OCI-LY3 (cell line): ENCODE measurements around the gene CPT1B.

Experiments
- H2AFZ ChIP-seq: fragments of 200-600, 300-600 bp; shearing (Covaris generic); 2 replicates; pipeline ENCODE4 v1.6.0; 2014; ENCODE audit warnings: antibody characterized with exemption, low read depth, low read length
- H3K27ac ChIP-seq: fragments of 200-600, 300-600 bp; sonication (generic); 2 replicates; pipeline ENCODE4 v1.5.1; 2014; ENCODE audit warnings: mild to moderate bottlenecking, low read length, moderate library complexity, mixed read lengths
- H3K27me3 ChIP-seq: fragments of 200-600, 300-600 bp; sonication (generic); 2 replicates; pipeline ENCODE4 v1.6.1; 2014; ENCODE audit warnings: low read depth, low read length, mixed read lengths
- H3K36me3 ChIP-seq: fragments of 200-600, 300-600 bp; sonication (generic); replicated peaks from 2 replicates; pipeline ENCODE3; 2014; ENCODE audit warnings: low read depth, low read length, mixed read lengths
- H3K4me1 ChIP-seq: fragments of 300-600, 200-600 bp; sonication (generic); 2 replicates; pipeline ENCODE4 v1.6.1; 2014; ENCODE audit warnings: low read length, mixed read lengths
- H3K4me2 ChIP-seq: fragments of 200-600, 300-600 bp; sonication (generic); 2 replicates; pipeline ENCODE4 v1.6.1; 2014; ENCODE audit warnings: low read length, mixed read lengths
- H3K4me3 ChIP-seq: fragments of 300-600, 200-600 bp; sonication (generic); 2 replicates; pipeline ENCODE4 v1.5.1; 2014; ENCODE audit warnings: antibody characterized with exemption, mild to moderate bottlenecking, low read length, moderate library complexity
- H3K79me2 ChIP-seq: fragments of 300-600, 200-600 bp; shearing (Covaris generic); 2 replicates; pipeline ENCODE4 v1.6.1; 2014; ENCODE audit warnings: mild to moderate bottlenecking, low read length, mixed read lengths
- H3K9ac ChIP-seq: fragments of 300-600, 200-600 bp; shearing (Covaris generic); 2 replicates; pipeline ENCODE4 v1.6.0; 2014; ENCODE audit warnings: mild to moderate bottlenecking, low read length, moderate library complexity
- H3K9me3 ChIP-seq: fragments of 200-600, 300-600 bp; shearing (Covaris generic); 2 replicates; pipeline ENCODE4 v1.6.1; 2014; ENCODE audit warnings: low read length, mixed read lengths; ENCODE audit not compliant: insufficient read depth
- H4K20me1 ChIP-seq: fragments of 200-600, 300-600 bp; sonication (generic); 2 replicates; pipeline ENCODE4 v1.6.1; 2016; ENCODE audit warnings: low read length, mixed read lengths; ENCODE audit not compliant: insufficient read depth
- CTCF ChIP-seq: fragments of 200-600, 300-600 bp; sonication (generic); IDR thresholded peaks from 2 replicates; pipeline ENCODE4 v1.5.1; 2014; ENCODE audit warnings: antibody characterized with exemption, low read length, low read depth
- EZH2phosphoT487 ChIP-seq: fragments of 200-600 bp; shearing (Covaris generic); IDR thresholded peaks from 2 replicates; pipeline ENCODE4 v1.6.1; 2018; ENCODE audit warnings: antibody characterized with exemption, mixed run types, low read depth

CPT1B gene

DNA sequence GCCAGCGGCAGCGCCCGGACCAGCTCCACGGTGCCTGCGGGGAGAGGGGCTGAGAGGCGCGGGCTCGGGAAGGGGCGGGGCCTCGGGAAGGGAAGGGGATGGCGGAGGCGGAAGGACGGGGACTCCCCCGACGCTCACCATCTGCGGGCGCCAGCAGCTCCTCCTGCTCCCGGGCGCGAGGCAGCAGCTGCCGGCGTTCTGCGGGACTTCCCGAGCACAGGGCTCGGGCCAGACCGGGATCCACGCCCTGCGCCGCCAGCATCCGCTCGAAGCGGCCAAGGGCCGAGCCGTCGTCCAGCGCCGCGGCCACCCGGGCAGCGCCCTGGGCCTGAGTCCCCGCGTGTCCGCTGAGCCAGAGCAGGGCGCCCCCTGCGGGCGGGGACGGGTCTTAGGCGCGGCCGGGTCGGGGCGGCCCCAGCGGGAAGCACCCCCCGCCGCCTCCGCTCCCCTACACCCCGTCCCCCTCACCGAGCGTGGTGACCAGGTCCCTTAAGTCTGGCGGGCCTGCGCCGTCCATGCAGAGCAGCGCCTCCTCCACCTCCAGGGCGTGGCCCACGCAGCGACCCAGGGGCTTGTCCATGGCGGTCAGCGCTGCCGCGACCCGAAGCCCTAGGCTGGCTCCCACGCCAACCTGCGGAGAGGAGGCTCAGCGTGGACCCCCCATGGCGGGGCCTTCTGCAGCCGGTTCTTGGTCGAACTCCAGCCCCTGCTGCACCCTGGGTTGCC lies 52.0 kb downstream of the CPT1B start:
- H3K79me2 ChIP-seq, result peaks cover 22% of the 10 kb centered on the region

DNA sequence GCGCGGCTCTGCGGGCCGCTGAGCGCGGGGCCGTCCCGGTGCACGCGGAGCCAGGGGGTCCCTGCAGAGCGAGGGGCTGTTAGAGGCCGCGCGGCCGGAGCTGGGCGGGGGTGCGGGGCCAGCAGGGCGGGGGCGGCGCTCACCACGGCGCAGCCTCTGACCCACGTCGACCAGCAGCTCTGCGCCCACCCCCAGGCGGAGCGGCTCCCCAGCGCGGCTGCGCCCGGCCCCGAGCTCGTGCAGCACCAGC lies 52.4 kb downstream of the CPT1B start:
- Histone ChIP-seq H2AFZ (no peak overlapping the region), H3K9ac (peak overlapping the region; percentile 92), H3K27ac (peak overlapping the region; percentile 93), H3K79me2 (peaks cover 22% of the 10 kb centered on the region), H3K4me2 (peak overlapping the region; percentile 93), H3K4me1 (peaks cover 17% of the 10 kb centered on the region), H4K20me1 (peaks cover 6% of the 10 kb centered on the region; the same call in 1 of the 2 replicates), H3K4me3 (peak overlapping the region; percentile 84), H3K36me3 (peaks cover 4% of the 10 kb centered on the region), H3K9me3 (no peaks in the 10 kb centered on the region), H3K27me3 (no peaks in the 10 kb centered on the region)
- no peak for TF ChIP-seq EZH2phosphoT487
- no peak for TF ChIP-seq CTCF

More for the DNA sequence above, 52.0 kb downstream of the CPT1B start:
- H3K9ac ChIP-seq, result peak overlapping the region; percentile 92
- peaks cover 6% of the 10 kb centered on the region; the same call in 1 of the 2 replicates for H4K20me1 ChIP-seq
- H2AFZ ChIP-seq, result no peak overlapping the region
- H3K4me3 ChIP-seq, result peak overlapping the region; percentile 84
- H3K4me2 ChIP-seq, result peak overlapping the region; percentile 93
- H3K36me3 ChIP-seq, result peaks cover 4% of the 10 kb centered on the region
- no peaks in the 10 kb centered on the region for H3K9me3 ChIP-seq
- H3K4me1 ChIP-seq, result peaks cover 17% of the 10 kb centered on the region
- peak overlapping the region; percentile 93 for H3K27ac ChIP-seq
- H3K27me3 ChIP-seq, result no peaks in the 10 kb centered on the region
- no peak for TF ChIP-seq EZH2phosphoT487
- peak; percentile 39 for TF ChIP-seq CTCF

DNA sequence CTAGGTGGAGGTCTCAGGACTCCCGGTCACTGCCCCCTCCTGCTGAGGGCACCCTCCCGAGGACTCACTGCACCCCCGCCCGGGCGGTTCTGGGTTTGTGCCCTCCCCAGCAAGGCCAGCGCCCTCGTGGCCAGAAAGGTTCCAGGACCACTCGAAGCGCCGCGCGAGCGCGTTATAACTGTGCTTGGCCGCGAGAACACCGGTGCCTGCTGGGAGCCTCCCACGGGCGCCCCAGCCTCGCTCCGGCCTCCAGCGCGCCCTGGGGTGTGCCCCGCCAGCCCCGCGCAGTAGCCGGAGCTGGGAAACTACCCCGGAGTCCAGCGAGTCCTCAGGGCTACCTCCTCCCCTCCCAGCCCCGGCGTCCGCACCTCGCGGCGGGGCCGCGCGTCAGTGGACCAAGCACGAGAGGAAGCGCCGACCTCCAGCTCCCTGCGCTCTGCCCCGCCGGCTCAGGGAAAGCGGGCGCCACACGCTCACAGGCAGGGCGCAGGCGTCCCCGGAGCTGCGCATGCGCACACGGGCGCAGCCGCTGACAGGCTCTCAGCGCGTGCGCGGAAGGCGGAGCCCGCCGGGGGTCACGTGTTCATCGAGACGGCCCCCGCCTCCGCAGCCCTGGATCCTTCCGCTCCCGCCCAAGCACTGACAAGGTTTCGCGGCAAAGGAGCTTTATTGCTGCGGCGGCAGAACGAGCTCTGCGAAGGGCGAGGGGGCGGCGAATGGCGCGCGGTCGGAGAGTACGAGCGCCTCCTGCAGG lies 52.9 kb downstream of the CPT1B start, which contains the start of gene SCO2:
Gene SCO2 (minus strand): TSS at position 495 of the 754 bp plus-strand sequence. CDS start 1,187 bp downstream, outside the sequence.
- H3K4me2 ChIP-seq, result peak within 1 kb of the TSS; percentile 95
- no peak for TF ChIP-seq EZH2phosphoT487
- no peak for TF ChIP-seq CTCF
- peak within 1 kb of the TSS; percentile 84 for H3K4me3 ChIP-seq
- H3K4me1 ChIP-seq, result peaks cover 13% of the 10 kb centered on the region
- peaks cover 4% of the 10 kb centered on the region for H3K36me3 ChIP-seq
- H3K27ac ChIP-seq, result peak within 1 kb of the TSS; percentile 93
- peaks cover 22% of the 10 kb centered on the region for H3K79me2 ChIP-seq
- H4K20me1 ChIP-seq, result peaks cover 6% of the 10 kb centered on the region; the same call in 1 of the 2 replicates
- no peaks in the 10 kb centered on the region for H3K27me3 ChIP-seq
- no peaks in the 10 kb centered on the region for H3K9me3 ChIP-seq
- peak within 1 kb of the TSS; percentile 92 for H3K9ac ChIP-seq
- H2AFZ ChIP-seq, result no peak within 1 kb of the TSS

DNA sequence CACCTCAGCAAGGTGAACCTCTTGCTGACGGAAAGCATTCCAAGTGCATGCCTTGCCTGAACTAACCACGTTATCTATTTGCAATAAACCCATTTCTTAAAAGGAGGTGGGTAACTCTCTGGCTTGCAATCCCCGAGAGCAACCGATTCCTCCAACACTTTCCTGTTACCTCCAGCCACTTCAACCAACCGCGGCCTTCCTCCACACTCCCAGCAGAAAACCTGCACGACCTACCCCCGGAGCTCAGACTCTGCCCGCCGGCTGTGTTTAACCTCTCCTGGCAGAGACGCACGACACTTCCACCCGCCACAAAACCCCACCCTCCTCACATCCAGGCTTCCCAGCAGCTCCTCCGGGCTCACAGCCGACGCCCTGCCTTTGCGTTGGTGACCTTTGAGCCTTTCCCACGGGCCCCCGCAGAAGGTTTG lies 53.5 kb downstream of the CPT1B start:
- Histone ChIP-seq H3K27me3 (no peaks in the 10 kb centered on the region), H3K79me2 (peaks cover 22% of the 10 kb centered on the region), H4K20me1 (peaks cover 6% of the 10 kb centered on the region; the same call in 1 of the 2 replicates), H3K4me1 (peaks cover 13% of the 10 kb centered on the region), H3K36me3 (peaks cover 4% of the 10 kb centered on the region), H2AFZ (no peak overlapping the region), H3K4me3 (peak overlapping the region; percentile 84), H3K27ac (peak overlapping the region; percentile 93), H3K9ac (peak overlapping the region; percentile 92), H3K9me3 (no peaks in the 10 kb centered on the region), H3K4me2 (peak overlapping the region; percentile 95)
- TF ChIP-seq EZH2phosphoT487 (no peak), CTCF (no peak)
